Stimulated activated CD8-positive, alpha-beta memory T cell treated with anti-CD3 and anti-CD28 coated beads, Interleukin-12 subunit alpha, Interleukin-12 subunit beta, amount 100 ng/mL, for 4 hours (primary cell): ENCODE data around the gene SPPL3.
"Not testable (repeated sequence)": the region's sequence is repeated elsewhere in the genome, so short reads cannot be mapped to it uniquely, and the experiment has no call there.

Source experiments
- DNase-seq: peaks from one replicate; pipeline ENCODE4 v3.0.0-alpha.2; 2020; ENCODE audit warnings: low read depth

SPPL3 gene

DNA sequence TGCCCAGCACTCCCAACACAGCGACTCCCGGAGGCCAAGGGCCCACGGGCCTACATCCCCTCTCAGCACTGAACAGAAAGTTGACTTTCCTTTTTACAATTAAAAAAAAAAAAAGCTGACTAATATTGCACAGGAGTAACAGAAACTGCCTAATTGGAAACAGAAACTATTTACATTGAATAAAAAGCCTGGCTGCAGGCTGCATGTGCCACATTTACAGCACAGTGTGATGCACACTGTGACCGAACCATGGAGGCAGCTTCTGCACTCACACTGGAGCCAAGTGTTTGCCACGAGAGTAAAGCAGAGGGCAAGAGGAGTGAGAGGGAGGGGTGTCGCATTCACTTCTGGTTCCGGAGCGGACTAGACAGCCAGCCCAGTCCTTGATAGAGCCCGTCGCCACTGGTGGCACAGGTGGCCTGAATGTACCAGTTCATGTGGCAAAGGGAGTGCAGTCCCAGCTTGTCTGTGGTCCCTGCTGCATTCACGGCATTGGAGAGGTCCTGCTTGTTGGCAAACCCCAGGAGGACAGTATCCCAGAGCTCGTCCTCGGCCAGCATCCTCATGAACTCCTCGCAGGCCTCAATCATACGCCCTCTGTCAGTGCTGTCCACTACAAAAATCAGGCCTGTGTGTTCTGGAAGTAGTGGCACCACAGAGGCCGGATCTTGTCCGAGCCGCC is 59.2 kb downstream of the SPPL3 start:
- no peak for DNase-seq

DNA sequence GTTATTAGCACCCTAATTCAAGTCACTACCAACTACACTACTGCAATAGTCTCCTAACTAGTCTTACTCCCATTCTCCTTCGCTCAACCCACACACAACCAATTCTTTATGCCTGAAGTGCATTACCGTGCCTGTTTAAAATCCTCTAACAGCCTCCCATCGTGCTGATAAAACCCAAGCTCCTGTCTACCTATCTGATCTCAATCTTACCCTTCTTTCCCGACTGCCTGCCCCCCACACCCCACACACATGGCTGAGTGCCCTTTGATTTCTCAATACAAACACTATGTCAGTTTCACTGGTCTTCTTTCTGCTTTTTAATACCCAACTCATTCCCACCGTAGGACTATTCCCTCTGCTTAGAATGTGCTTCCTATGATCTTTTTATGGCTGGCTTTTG is 59.9 kb downstream of the SPPL3 start:
- DNase-seq = no peak

DNA sequence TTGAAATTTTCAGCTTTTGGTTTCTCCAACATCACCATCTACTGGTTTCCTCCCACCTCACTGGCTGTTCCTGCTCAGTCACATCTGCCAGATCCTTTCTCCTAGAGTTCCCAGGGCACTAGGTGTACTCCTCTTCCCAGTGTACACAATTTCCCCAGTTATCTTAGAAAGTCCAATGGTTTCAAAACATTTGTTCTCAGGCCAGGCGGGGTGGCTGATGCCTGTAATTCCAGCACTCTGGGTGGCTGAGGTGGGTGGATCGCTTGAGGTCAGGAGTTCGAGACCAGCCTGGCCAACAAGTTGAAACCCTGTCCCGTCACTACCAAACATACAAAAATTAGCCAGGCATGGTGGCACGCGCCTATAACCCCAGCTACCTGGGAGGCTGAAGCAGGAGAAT is 60.7 kb downstream of the SPPL3 start:
- no peak for DNase-seq

DNA sequence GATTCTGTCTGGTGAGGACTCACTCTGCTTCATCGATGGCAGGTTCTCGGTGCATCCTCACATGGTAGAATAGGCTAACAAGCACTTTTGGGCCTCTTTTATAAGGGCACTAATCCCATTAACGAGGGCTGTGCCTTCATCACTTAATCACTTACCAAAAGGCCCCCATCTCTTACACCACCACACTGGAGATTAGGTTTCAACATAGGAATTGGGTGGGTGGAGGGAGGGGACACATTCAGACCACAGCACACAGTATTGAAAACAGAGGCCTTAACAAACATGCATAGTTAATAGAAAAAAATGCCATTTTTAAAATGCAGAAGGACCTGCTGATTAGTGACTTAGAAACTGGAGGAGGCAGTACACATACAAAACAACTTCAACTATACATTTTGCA is 61.6 kb downstream of the SPPL3 start:
- DNase-seq = no peak

DNA sequence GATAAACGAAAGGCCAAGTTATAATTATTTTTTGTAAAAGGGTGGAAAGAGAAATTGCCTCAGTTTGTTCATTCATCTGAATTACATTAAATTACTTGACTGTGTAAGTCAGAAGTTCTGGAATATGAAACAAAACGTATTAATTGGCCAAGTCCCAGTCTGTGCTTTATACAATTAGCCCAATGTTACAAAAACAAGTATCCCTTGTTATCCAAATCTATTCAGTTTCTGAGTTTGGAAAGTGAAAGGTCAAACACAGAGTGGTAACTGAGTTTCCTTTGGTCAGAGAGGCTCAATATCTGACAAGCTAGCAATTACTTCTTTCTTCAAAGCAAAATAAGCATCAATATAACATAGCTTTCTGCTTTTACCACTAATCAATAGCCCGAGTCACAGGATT is 62.6 kb downstream of the SPPL3 start:
- DNase-seq = no peak

DNA sequence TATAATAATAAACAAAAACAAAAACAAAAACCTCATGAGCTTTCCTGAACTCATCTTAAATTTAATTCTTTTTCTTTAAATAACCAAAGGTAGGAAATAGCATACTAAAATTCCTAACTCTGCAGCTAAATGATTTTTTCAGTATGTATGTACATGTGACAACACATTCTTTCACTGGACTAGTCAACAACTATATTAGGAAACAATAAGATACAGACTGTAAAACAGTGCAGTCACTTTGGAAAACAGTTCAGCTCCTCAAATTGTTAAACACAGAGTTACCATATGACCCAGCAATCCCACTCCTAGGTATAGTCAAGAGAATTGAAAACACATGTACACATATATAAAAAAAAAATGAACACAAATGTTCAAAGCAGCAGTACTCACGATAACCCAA is 64.7 kb downstream of the SPPL3 start:
- DNase-seq = no peak

DNA sequence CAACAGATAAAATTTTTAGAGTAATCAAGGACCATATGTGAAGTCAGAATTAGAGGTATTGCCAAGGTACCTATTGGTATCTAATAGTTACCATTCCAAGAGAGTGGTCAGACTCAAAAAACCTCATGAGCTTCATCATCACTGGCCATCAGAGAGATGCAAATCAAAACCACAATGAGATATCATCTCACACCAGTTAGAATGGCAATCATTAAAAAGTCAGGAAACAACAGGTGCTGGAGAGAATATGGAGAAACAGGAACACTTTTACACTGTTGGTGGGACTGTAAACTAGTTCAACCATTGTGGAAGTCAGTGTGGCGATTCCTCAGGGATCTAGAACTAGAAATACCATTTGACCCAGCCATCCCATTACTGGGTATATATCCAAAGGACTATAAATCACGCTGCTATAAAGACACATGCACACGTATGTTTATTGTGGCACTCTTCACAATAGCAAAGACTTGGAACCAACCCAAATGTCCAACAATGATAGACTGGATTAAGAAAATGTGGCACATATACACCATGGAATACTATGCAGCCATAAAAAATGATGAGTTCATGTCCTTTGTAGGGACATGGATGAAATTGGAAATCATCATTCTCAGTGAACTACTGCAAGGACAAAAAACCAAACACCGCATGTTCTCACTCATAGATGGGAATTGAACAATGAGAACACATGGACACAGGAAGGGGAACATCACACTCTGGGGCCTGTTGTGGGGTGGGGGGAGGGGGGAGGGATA is 65.4 kb downstream of the SPPL3 start:
- not testable (repeated sequence) for DNase-seq

DNA sequence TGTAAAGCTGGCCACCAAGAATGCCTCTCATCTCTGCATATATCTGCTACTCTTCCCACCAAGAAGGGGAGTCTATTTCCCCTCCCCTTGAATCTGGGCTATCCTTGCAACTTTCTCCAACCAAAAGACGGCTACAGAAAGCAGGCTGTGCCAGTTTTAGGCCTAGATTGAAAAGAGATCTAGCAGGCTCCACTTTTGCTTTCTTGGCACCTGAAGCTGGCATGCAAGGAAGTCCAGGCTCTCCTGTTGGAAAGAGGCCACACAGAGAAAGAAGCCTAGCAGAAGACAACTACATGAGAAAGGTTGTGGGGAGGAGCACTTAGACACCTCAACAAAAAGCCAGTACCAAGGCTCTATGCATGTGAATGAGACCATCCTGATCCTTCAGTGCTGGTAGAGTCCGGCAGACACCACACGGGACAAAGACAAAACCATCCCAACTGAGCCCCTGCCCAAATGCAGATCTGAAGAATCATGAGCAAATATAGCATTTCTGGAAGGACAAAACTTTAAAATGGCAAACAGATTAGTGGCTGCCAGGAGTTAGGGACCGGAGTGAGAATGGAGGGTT is 68.0 kb downstream of the SPPL3 start:
- no peak for DNase-seq

DNA sequence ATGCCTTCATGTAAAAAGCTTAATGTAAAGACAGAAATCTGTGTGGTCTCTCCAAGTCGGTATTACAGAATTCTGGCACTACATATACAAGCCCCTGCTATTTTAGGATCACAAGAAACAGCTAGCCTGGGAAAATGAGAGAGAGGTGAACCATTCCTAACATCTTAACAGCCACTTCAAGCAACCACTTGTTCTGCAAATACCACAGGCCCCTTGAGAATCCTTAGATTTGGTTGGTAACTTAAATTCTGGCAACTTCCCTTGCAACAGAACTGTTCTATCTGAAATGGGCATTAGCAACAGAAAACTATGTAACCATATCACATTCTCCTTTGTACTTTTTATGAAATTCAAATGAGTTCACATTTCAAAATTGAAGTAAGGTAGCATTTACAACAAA is 68.5 kb downstream of the SPPL3 start:
- no peak for DNase-seq

DNA sequence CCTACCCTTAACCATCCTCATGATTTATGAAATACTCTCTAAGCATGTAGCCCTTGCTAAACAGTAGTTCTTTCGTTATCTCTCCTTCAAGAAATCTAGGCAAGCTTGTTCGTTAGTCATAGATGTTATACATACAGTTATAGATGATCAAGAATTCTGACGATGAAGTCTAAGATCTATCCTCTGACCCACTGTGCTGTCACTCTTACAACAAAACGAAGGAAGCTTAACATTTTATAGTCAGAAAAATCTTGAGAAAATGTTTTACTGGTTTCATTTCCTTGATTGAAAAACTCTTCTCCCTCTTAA is 68.9 kb downstream of the SPPL3 start:
- DNase-seq = no peak

DNA sequence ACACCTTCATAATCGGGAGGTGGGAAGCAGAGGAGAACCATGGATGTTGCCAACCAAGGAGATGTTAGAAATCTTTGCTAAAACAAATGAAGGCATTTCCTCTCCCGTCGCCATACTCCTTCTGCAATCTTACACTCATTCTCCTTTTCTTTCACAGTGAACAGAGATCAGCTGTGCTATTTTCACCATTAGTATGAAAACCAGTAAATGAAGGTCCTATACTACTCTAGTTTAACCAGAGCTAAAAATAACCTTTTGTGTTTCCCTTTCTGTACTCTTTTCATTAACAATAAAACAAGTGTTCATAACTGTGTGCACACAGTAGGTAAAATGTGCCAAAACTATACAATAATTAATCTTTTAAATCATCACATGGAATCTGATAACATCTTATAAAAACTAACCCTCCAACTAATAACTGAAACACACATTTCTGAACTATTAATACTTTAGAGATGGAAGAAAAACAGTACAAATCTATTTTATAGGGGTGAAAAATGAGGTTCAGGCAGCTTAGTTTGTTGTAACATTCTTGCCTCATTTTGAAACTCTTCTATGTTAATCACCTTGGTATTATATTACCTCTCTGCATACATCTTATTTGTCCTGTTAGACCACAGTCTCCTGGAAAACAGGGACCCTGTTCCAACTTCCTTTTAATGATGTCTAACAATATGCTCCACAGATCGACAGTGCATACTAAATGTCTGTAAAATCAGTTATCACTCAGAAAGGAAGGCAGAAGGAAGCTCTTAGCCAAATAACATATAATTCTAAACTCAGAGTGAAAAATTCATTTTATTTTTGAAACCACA is 69.5 kb downstream of the SPPL3 start:
- DNase-seq = no peak

DNA sequence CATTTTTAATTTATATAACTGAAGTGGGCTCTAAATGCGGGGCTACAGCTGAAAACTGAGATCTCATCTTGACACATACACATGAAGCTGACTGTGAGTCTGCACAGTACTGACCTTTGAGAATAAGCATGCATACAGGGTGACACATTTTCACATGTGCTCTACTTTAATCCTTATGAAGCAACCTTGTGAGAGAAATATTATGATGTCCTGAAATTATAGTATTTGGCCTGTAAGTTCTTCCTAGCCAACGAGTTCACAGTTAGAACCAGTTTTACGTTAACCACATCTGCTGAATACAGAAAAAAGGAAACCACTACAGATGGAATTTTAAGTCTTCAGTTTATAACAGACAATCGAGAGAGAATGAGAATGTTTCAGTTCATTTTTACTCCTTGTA is 70.3 kb downstream of the SPPL3 start:
- no peak for DNase-seq

DNA sequence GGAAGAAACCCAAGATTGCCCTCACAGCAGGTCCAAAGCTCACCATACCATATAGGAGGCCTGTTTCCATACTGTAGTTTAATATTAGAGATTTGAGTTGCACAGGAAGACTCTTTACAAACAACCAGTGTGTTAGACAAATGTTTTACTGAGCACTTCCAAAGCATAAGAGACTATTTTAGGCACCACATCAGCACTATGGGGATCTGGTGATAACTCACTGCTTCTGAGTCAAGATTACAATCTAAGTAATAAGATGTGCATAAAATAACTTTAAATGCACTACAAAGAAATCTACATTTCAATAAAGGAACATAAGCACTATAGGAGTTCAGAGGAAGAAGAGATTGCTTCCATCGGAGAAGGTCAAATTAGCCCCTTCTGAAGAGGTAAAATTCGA is 71.4 kb downstream of the SPPL3 start:
- DNase-seq = no peak

DNA sequence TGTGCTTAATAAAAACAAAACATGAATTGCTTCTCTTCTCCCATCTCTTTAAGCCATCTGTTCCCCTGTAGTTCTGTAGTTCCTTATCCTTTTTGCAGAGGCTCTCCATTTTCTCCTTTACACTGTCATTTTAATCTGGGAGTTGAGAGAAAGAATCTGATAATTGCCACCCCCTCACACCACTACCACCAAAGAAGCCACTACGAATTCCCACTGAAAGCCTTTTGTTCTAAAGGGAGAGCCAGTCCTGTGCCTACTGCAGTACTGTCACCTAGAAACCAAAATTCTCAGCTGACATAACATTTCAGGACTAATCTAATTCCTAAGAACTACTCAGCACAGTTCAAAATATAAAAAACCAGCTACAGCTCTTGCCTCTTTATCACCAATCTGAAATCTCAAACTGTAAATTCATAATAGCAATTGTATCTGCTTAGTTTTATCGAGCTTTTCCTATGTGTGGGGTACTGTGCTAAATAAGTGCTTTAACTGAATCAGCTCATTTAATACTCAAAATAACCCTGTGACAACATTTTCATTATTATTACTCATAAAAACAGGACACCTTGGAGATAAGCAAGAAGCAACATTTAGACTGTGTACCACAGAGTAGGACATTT is 72.4 kb downstream of the SPPL3 start:
- no peak for DNase-seq

DNA sequence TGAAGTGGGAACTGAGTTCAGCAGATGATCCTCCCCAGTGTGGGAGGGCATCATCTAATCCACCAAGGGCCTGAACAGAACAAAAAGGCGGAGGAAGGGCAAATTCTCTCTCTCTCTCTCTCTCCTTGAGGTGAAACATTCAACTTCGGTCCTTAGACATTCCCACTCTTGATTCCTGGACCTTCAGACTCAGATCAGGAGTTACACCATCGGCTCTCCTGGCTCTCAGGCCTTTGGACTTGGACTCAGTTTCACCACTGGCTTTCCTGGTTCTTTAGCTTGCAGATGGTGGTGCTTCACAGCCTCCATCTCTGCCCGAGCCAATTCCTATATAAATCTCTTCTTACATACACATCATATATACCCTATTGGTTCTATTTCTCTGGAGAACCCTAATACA is 73.2 kb downstream of the SPPL3 start:
- no peak for DNase-seq

DNA sequence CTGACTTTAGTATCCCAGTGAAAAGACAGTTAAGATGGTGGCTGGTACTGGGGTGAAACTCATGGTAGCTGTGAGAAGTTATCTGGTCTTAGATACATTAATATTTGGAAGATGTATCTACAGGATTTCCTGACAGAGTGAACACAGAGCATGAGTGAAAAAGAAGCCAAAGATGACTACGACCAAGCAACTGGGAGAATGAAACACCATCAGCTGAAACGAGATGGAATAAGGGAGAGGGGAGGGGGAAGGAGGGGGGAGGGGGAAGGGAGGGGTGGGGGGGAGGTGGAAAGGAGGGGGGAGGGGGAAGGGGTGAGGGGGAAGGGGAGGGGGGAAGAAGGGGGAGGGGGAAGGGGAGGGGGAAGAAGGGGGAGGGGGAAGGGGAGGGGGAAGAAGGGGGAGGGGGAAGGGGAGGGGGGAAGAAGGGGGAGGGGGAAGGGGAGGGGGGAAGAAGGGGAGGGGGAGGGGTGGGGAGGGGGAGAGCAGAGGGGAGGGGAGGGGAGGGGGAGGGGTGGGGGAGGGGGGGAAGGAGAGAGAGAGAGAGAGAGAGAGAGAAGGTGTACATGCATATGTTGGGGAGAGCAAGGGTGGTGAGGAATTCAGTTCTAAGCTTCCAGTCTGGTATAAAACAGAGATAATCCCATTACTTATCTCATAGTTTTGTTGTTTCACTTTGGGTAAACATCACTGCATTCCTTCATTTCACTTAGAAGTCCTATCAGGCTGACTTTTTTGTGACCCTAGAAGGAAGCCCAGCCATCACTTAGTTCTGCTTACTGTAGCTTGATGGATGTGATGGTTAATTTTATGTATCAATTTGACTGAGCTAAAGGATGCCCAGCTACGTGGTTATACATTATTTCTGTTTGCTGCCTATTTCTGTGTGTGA is 73.9 kb downstream of the SPPL3 start:
- DNase-seq = no peak

DNA sequence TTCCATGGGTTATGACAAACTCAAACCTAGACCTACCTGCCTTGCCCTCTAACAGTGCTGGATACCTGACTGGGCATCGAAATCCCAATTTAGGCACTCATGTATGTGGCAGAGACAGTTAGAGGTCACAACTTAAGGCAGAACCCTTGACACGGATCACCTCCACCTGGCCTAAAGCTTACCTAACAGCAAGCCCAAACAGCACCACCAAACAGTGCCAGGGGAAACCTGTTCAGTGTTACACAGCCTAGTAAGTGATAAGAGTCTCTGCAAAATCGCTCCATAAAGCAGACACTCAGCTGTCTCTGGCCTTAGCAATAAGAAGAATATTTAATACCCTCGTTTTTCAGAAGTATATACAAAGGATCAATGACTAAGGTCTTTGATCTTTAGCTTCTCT is 77.8 kb downstream of the SPPL3 start:
- DNase-seq = no peak

DNA sequence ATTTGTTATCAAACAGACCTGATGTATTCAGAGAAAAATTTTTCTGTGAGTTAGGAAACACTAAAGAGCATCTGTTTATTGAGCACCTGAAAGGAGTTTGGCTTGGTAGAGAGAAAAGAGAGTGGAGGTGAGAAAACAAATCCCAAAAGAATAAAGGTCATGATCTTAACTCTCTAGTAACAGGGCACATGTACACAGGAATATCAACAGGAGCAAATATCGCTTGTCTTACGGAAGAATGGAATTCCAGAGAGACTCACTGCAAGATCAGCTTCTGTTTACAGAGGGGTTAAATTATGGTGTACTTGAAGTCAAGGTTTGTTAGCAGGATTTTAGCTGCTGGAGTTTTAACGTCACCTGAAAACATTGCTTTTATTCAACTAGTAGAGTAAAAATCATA is 78.8 kb downstream of the SPPL3 start:
- DNase-seq = no peak

DNA sequence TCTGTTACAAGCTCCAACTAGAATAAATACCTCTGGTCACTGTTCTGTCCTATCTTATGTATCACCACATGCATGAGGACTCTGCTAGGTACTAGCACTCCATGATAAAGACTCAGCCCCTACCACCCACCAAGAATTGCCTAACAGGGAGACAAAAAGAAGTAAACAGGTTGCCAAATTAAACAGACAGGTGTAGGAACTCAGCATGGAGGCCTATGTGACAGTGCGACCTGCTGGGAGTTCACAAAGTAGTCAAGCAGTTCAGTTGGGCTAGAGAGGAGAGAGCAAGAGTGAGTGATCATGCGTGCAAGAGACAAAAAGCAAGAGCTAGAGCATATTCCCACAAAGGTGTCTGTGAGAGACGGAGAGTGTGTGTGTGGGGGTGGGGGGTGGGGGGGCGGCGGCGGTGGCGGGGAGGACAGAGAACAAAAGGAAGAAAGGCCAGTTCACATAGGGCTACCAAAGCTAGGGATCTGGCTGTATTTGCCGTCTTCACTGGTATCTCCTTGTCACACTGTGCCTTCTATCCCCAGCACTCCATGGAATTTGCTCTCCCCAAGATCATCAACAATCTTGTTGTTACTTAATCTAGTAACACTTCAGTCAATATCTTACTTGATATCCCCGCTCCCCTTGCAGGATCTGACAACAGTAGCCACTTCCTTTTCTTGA is 81.2 kb downstream of the SPPL3 start:
- DNase-seq = no peak

DNA sequence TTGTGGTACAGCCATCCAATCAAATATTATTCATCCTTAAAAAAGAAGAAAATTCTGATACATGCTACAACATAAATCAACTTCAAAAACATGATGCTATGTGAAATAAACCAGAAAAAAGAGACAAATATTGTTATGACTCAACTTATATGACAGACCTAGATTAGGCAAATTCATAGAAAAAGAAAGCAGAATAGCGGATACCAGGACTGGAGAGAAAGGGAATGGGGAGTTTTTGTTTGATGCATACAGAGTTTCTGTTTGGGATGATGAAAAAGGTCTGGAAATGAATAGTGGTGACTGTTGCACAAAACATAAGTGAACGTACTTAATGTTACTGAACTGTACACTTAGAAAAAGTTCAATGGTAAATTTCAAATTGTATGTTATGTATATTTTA is 82.3 kb downstream of the SPPL3 start:
- DNase-seq = no peak
